ENCODE results near the gene LNPEP.

Gene LNPEP

GRCh38 chr5:96935559-96936430 lies at the start of gene LNPEP:
Gene LNPEP, plus strand, starts transcription at chr5:96936080. Its CDS starts 76 bp downstream, at chr5:96936156.
- Histone ChIP-seq H3K4me3 (peak within 1 kb of the TSS; percentile 95), H3K36me3 (ENCODE audit: insufficient read depth, low read length) (no peaks in the 10 kb centered on the region), H3K9me3 (ENCODE audit: low read depth, low read length) (no peaks in the 10 kb centered on the region; the same call in 1 of the 2 replicates), H3K27ac (peak within 1 kb of the TSS; percentile 61), H3K9ac (ENCODE audit: insufficient read length) (peak within 1 kb of the TSS; percentile 82)
- TF ChIP-seq FOXP2 (optimal IDR thresholded peaks at IDR 0.05; ENCODE audit: control extremely low read depth, extremely low read length, insufficient read depth), result peak; percentile 79
- TF ChIP-seq POLR2AphosphoS5 (IDR thresholded peaks at IDR 0.05; ENCODE audit: borderline replicate concordance, low read depth, low read length), result peak; percentile 67
- no peak for TF ChIP-seq EZH2 (IDR thresholded peaks at IDR 0.05)
- DNase-seq (ENCODE audit: low read depth, low spot score), result peak; percentile 63

GRCh38 chr5:96893342-96893741 lies 42.5 kb upstream of the LNPEP start:
- no peaks in the 10 kb centered on the region for H3K9me3 ChIP-seq (ENCODE audit: low read depth, low read length)
- no peak overlapping the region for H3K9ac ChIP-seq (ENCODE audit: insufficient read length)
- TF ChIP-seq EZH2 (IDR thresholded peaks at IDR 0.05) (no peak), FOXP2 (optimal IDR thresholded peaks at IDR 0.05; ENCODE audit: control extremely low read depth, extremely low read length, insufficient read depth) (no peak), POLR2AphosphoS5 (IDR thresholded peaks at IDR 0.05; ENCODE audit: borderline replicate concordance, low read depth, low read length) (no peak)
- no peak overlapping the region for H3K27ac ChIP-seq
- H3K36me3 ChIP-seq (ENCODE audit: insufficient read depth, low read length), result no peaks in the 10 kb centered on the region
- DNase-seq (ENCODE audit: low read depth, low spot score), result no peak
- H3K4me3 ChIP-seq, result no peak overlapping the region

DNA sequence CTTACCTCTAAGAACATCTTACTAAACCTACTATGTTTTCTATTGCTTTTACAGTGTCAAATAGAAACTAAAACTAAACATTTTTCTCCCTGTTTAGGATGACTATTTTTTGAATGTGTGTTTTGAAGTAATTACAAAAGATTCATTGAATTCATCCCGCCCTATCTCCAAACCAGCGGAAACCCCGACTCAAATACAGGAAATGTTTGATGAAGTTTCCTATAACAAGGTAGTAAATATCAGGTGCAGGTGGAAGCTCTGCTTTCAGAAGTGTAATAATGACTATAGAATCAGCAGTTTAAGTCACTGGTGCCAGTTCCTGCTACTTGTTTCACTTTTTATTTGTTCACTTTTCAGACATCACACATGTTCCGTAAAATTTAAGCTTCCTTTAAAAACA lies 39.6 kb upstream of the LNPEP start:
- DNase-seq (ENCODE audit: low read depth, low spot score), result no peak
- no peaks in the 10 kb centered on the region for H3K36me3 ChIP-seq (ENCODE audit: insufficient read depth, low read length)
- H3K9me3 ChIP-seq (ENCODE audit: low read depth, low read length), result no peaks in the 10 kb centered on the region
- H3K4me3 ChIP-seq, result no peak overlapping the region
- no peak overlapping the region for H3K27ac ChIP-seq
- no peak for TF ChIP-seq EZH2 (IDR thresholded peaks at IDR 0.05)
- TF ChIP-seq FOXP2 (optimal IDR thresholded peaks at IDR 0.05; ENCODE audit: control extremely low read depth, extremely low read length, insufficient read depth), result no peak
- TF ChIP-seq POLR2AphosphoS5 (IDR thresholded peaks at IDR 0.05; ENCODE audit: borderline replicate concordance, low read depth, low read length), result no peak
- H3K9ac ChIP-seq (ENCODE audit: insufficient read length), result no peak overlapping the region

- DNase-seq (ENCODE audit: low read depth, low spot score), result no peak
- H3K27ac ChIP-seq, result no peak overlapping the region
- H3K9me3 ChIP-seq (ENCODE audit: low read depth, low read length), result no peaks in the 10 kb centered on the region
- no peak overlapping the region for H3K9ac ChIP-seq (ENCODE audit: insufficient read length)
- no peak overlapping the region for H3K4me3 ChIP-seq
- H3K36me3 ChIP-seq (ENCODE audit: insufficient read depth, low read length), result no peaks in the 10 kb centered on the region
- TF ChIP-seq EZH2 (IDR thresholded peaks at IDR 0.05) (no peak), FOXP2 (optimal IDR thresholded peaks at IDR 0.05; ENCODE audit: control extremely low read depth, extremely low read length, insufficient read depth) (no peak), POLR2AphosphoS5 (IDR thresholded peaks at IDR 0.05; ENCODE audit: borderline replicate concordance, low read depth, low read length) (no peak)
Measured at GRCh38 chr5:96896806-96897205, 39.1 kb upstream of the LNPEP start.

GRCh38 chr5:96901384-96901783 lies 34.5 kb upstream of the LNPEP start:
- Histone ChIP-seq H3K4me3 (no peak overlapping the region), H3K9me3 (ENCODE audit: low read depth, low read length) (no peaks in the 10 kb centered on the region), H3K27ac (no peak overlapping the region), H3K36me3 (ENCODE audit: insufficient read depth, low read length) (no peaks in the 10 kb centered on the region), H3K9ac (ENCODE audit: insufficient read length) (no peak overlapping the region)
- TF ChIP-seq FOXP2 (optimal IDR thresholded peaks at IDR 0.05; ENCODE audit: control extremely low read depth, extremely low read length, insufficient read depth), result no peak
- TF ChIP-seq POLR2AphosphoS5 (IDR thresholded peaks at IDR 0.05; ENCODE audit: borderline replicate concordance, low read depth, low read length), result no peak
- TF ChIP-seq EZH2 (IDR thresholded peaks at IDR 0.05), result no peak
- no peak for DNase-seq (ENCODE audit: low read depth, low spot score)

DNA sequence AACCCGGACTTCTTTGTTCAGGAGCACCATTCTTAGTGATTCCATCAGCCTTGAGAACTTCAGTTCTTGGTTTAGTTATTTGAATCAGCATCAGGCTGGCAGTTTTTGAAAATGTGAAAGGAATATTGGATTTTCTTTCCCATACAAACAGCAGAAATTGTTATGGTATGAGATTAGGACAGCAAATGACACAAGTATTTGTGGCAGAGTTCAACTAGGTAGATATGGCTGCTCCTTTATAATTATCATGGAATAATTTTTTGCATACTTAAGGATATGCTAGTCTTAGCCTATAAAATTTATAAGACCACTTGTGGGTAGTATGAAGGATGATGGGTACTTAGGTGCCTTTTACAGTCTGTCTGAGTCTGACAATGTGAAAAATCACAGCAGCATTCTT lies 34.0 kb upstream of the LNPEP start:
- Histone ChIP-seq H3K36me3 (ENCODE audit: insufficient read depth, low read length) (no peaks in the 10 kb centered on the region), H3K9me3 (ENCODE audit: low read depth, low read length) (no peaks in the 10 kb centered on the region), H3K27ac (no peak overlapping the region), H3K9ac (ENCODE audit: insufficient read length) (no peak overlapping the region), H3K4me3 (no peak overlapping the region)
- TF ChIP-seq POLR2AphosphoS5 (IDR thresholded peaks at IDR 0.05; ENCODE audit: borderline replicate concordance, low read depth, low read length), result no peak
- no peak for TF ChIP-seq FOXP2 (optimal IDR thresholded peaks at IDR 0.05; ENCODE audit: control extremely low read depth, extremely low read length, insufficient read depth)
- TF ChIP-seq EZH2 (IDR thresholded peaks at IDR 0.05), result no peak
- no peak for DNase-seq (ENCODE audit: low read depth, low spot score)

DNA sequence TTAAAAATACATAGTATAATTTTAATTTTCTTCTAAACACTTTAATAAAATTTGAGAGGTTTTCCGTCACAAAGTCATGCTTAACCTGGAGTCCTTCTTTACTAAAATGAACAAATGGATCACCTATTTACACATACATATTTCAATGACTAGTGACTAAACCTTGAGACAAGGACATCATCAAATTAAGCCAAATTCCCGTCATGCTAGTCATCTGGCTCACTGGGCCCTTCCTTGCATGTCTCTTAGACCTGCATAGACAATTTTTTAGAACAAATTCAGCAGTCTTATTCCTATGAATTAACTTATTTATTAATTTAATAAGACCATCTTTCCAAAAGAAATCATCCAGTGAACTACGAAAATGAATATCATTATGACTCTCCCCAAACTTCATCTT lies 33.0 kb upstream of the LNPEP start:
- TF ChIP-seq FOXP2 (optimal IDR thresholded peaks at IDR 0.05; ENCODE audit: control extremely low read depth, extremely low read length, insufficient read depth) (no peak), EZH2 (IDR thresholded peaks at IDR 0.05) (no peak), POLR2AphosphoS5 (IDR thresholded peaks at IDR 0.05; ENCODE audit: borderline replicate concordance, low read depth, low read length) (no peak)
- Histone ChIP-seq H3K36me3 (ENCODE audit: insufficient read depth, low read length) (no peaks in the 10 kb centered on the region), H3K9ac (ENCODE audit: insufficient read length) (no peak overlapping the region), H3K4me3 (no peak overlapping the region), H3K9me3 (ENCODE audit: low read depth, low read length) (no peaks in the 10 kb centered on the region), H3K27ac (no peak overlapping the region)
- DNase-seq (ENCODE audit: low read depth, low spot score), result no peak

GRCh38 chr5:96903300-96903699 lies 32.6 kb upstream of the LNPEP start:
- no peak overlapping the region for H3K4me3 ChIP-seq
- no peaks in the 10 kb centered on the region for H3K36me3 ChIP-seq (ENCODE audit: insufficient read depth, low read length)
- no peak overlapping the region for H3K9ac ChIP-seq (ENCODE audit: insufficient read length)
- TF ChIP-seq FOXP2 (optimal IDR thresholded peaks at IDR 0.05; ENCODE audit: control extremely low read depth, extremely low read length, insufficient read depth) (no peak), POLR2AphosphoS5 (IDR thresholded peaks at IDR 0.05; ENCODE audit: borderline replicate concordance, low read depth, low read length) (no peak), EZH2 (IDR thresholded peaks at IDR 0.05) (no peak)
- H3K27ac ChIP-seq, result no peak overlapping the region
- H3K9me3 ChIP-seq (ENCODE audit: low read depth, low read length), result no peaks in the 10 kb centered on the region
- DNase-seq (ENCODE audit: low read depth, low spot score), result no peak

Measured in SK-N-MC (cell line).